ENCODE data around the gene ICOS.
"Not testable (repeated sequence)": the region's sequence is repeated elsewhere in the genome, so short reads cannot be mapped to it uniquely, and the experiment has no call there.

Gene ICOS

GRCh38 chr2:203918839-203919238, 17.7 kb upstream of the ICOS start:
- no peak for FAIRE-seq

GRCh38 chr2:203925512-203926158, 10.9 kb upstream of the ICOS start:
- peak; percentile 47 for FAIRE-seq

- no peak for FAIRE-seq
These were observed 7.7 kb upstream of the ICOS start for GRCh38 chr2:203928849-203929248.

- not testable (repeated sequence) for FAIRE-seq
These were observed 5.3 kb upstream of the ICOS start for GRCh38 chr2:203931262-203931661.

GRCh38 chr2:203934041-203934492, 2.5 kb upstream of the ICOS start:
- no peak for FAIRE-seq

- FAIRE-seq: no peak
These were observed 1.7 kb upstream of the ICOS start for GRCh38 chr2:203934711-203935438.

GRCh38 chr2:203935568-203935967, 995 bp upstream of the ICOS start:
- FAIRE-seq: no peak

- no peak for FAIRE-seq
These were observed 386 bp downstream of the ICOS start for GRCh38 chr2:203936949-203937348.

GRCh38 chr2:203937788-203938187, 1.2 kb downstream of the ICOS start:
- no peak for FAIRE-seq

- no peak for FAIRE-seq
These were observed 3.5 kb downstream of the ICOS start for GRCh38 chr2:203940039-203940438.

- not testable (repeated sequence) for FAIRE-seq
These were observed 7.2 kb downstream of the ICOS start for GRCh38 chr2:203943493-203944382.

GRCh38 chr2:203948733-203949132, 12.2 kb downstream of the ICOS start:
- no peak for FAIRE-seq

GRCh38 chr2:203949228-203949627, 12.7 kb downstream of the ICOS start:
- no peak for FAIRE-seq

- no peak for FAIRE-seq
These were observed 14.9 kb downstream of the ICOS start for GRCh38 chr2:203951366-203951902.

GRCh38 chr2:203959265-203959664, 22.7 kb downstream of the ICOS start:
- FAIRE-seq: no peak

GRCh38 chr2:203959672-203960071, 23.1 kb downstream of the ICOS start:
- FAIRE-seq: no peak

- FAIRE-seq: no peak
These were observed 24.2 kb downstream of the ICOS start for GRCh38 chr2:203960811-203961210.

GRCh38 chr2:203965190-203965589, 28.6 kb downstream of the ICOS start:
- FAIRE-seq: not testable (repeated sequence)

GRCh38 chr2:203971251-203971650, 34.7 kb downstream of the ICOS start:
- no peak for FAIRE-seq

- no peak for FAIRE-seq
These were observed 35.5 kb downstream of the ICOS start for GRCh38 chr2:203972066-203972465.

GRCh38 chr2:203973000-203973399, 36.4 kb downstream of the ICOS start:
- FAIRE-seq: no peak

GRCh38 chr2:203973676-203974075, 37.1 kb downstream of the ICOS start:
- FAIRE-seq: no peak

- FAIRE-seq: no peak
These were observed 39.3 kb downstream of the ICOS start for GRCh38 chr2:203975912-203976311.

All from G401.6 (cell line).